ENCODE data around the gene MCEMP1.

GRCh38 chr19:7639863-7640348 is 37.0 kb upstream of the MCEMP1 start:
- TF ChIP-seq CTCF (IDR thresholded peaks at IDR 0.05) = no peak
- no peak for TF ChIP-seq POLR2A (IDR thresholded peaks at IDR 0.05)
